Astrocyte (in vitro differentiated cells and primary cell): Measurements from ENCODE around the gene FZR1.

ENCODE experiments used
- CTCF ChIP-seq: IDR thresholded peaks from 2 replicates; pipeline ENCODE4 v1.5.1; 2011; ENCODE audit warnings: low read depth, mild to moderate bottlenecking, inconsistent platforms, low read length, moderate library complexity; ENCODE audit not compliant: insufficient read depth
- EZH2 ChIP-seq: IDR thresholded peaks from 2 replicates; pipeline ENCODE4 v1.6.1; 2012; ENCODE audit warnings: mild to moderate bottlenecking, low read length, inconsistent platforms; ENCODE audit not compliant: insufficient read depth

- no peak for TF ChIP-seq CTCF
- TF ChIP-seq EZH2, result no peak
These were observed 49.1 kb upstream of the FZR1 start for GRCh38 chr19:3456925-3457527.
